ENCODE results near the gene NF2.

- TF ChIP-seq POLR2AphosphoS5 (IDR thresholded peaks at IDR 0.05; ENCODE audit: low read depth, low read length) = no peak
- no peak for TF ChIP-seq POLR2A (IDR thresholded peaks at IDR 0.05; ENCODE audit: low read depth, low read length)
Observed at GRCh38 chr22:29707010-29707409, 103.6 kb downstream of the NF2 start.
